Measurements from ENCODE around the gene SYNGR2.

DNA sequence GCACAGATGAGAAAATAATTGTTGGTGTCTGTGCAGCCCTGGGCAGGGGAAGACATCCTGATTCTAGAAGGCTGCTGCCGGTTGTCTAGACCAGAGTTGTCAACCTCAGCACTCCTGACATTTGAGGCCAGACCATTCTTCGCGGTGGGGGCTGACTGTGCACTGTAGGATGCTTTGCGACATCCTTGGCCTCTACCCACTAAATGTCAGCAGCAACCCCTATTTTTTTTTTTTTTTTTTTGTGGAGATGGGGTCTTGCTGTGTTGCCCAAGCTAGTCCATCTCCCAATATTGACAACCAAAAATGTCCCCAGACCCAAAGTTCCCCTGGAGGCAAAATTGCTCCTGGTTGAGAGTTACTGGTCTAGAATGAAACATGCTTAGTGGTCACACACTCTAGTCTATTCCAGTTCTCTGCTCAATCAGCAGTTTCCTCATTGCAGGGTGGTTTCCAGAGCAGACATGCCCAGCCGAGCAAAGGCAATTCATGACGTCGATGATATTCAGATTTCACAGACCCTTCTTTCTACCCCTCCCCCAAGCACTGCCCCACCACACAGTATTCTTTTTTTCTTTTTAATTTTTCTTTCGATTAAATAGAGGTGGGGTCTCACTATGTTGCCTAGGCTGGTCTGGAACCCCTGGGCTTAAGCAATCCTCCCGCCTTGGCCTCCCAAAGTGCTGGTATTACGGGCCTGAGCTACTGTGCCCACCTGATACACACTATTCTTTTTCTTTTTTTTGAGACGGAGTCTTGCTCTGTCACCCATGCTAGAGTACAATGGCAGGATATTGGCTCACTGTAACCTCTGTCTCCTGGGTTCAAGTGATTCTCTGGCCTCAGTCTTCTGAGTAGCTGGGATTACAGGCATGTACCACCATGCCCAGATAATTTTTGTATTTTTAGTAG lies 13.2 kb upstream of the SYNGR2 start:
- TF ChIP-seq, protein P1, sequence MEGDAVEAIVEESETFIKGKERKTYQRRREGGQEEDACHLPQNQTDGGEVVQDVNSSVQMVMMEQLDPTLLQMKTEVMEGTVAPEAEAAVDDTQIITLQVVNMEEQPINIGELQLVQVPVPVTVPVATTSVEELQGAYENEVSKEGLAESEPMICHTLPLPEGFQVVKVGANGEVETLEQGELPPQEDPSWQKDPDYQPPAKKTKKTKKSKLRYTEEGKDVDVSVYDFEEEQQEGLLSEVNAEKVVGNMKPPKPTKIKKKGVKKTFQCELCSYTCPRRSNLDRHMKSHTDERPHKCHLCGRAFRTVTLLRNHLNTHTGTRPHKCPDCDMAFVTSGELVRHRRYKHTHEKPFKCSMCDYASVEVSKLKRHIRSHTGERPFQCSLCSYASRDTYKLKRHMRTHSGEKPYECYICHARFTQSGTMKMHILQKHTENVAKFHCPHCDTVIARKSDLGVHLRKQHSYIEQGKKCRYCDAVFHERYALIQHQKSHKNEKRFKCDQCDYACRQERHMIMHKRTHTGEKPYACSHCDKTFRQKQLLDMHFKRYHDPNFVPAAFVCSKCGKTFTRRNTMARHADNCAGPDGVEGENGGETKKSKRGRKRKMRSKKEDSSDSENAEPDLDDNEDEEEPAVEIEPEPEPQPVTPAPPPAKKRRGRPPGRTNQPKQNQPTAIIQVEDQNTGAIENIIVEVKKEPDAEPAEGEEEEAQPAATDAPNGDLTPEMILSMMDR (IDR thresholded peaks at IDR 0.05), result no peak
- no peak for TF ChIP-seq POLR2A (IDR thresholded peaks at IDR 0.05)

Data from breast epithelium (tissue), 3 donors.